ENCODE data around the gene GLS. TPM values are rescaled to one million over a fixed set of nuclear protein-coding genes. Genes with fewer than 3 reads are reported as not detected.
A peak's percentile ranks its signal among the peaks of the same experiment; 100 is the strongest.

Gene GLS
- total and polyA plus RNA-seq, 4 donors, result 31.1 to 318 (median 104) TPM

GRCh38 chr2:190856985-190857384 is 23.6 kb upstream of the GLS start:
- no peak overlapping the region for H3K9ac ChIP-seq (ENCODE audit: insufficient read depth in 1 of 2, low read length in 2 of 2)
- no peaks in the 10 kb centered on the region for H3K36me3 ChIP-seq (ENCODE audit: control insufficient read depth in 4 of 4, insufficient read depth in 4 of 4, low read length in 4 of 4)
- H3K4me3 ChIP-seq, result no peak overlapping the region
- no peak overlapping the region for H3K27ac ChIP-seq (ENCODE audit: low read depth in 1 of 2, low read length in 1 of 2)
- no peak for TF ChIP-seq CTCF (IDR thresholded peaks at IDR 0.05; ENCODE audit: control extremely low read depth, extremely low read depth)
- no peak for ATAC-seq (ENCODE audit: insufficient read depth, low FRiP score)
- no peaks in the 10 kb centered on the region for H3K9me3 ChIP-seq (ENCODE audit: control insufficient read depth in 4 of 4, insufficient read depth in 3 of 4, low read length in 3 of 4)
- peaks cover 4 to 17% (median 7%) of the 10 kb centered on the region in 5 donors for H3K4me1 ChIP-seq (ENCODE audit: control insufficient read depth in 5 of 5, insufficient read depth in 5 of 5, low read length in 5 of 5)
- 97 to 100% methylated on average over 1 of the region's 1 CpG for WGBS, 2 donors
- H3K27me3 ChIP-seq (ENCODE audit: control insufficient read depth in 3 of 3, insufficient read depth in 3 of 3, low read length in 2 of 3), result no peaks in the 10 kb centered on the region
- no peak for DNase-seq

GRCh38 chr2:190858817-190859216 is 21.8 kb upstream of the GLS start:
- H3K27me3 ChIP-seq (ENCODE audit: control insufficient read depth in 3 of 3, insufficient read depth in 3 of 3, low read length in 2 of 3), result no peaks in the 10 kb centered on the region
- DNase-seq (no peak), ATAC-seq (ENCODE audit: insufficient read depth, low FRiP score) (no peak)
- H3K9me3 ChIP-seq (ENCODE audit: control insufficient read depth in 4 of 4, insufficient read depth in 3 of 4, low read length in 3 of 4), result no peaks in the 10 kb centered on the region
- no peak overlapping the region for H3K27ac ChIP-seq (ENCODE audit: low read depth in 1 of 2, low read length in 1 of 2)
- no peaks in the 10 kb centered on the region for H3K36me3 ChIP-seq (ENCODE audit: control insufficient read depth in 4 of 4, insufficient read depth in 4 of 4, low read length in 4 of 4)
- peaks cover 4 to 17% (median 7%) of the 10 kb centered on the region in 5 donors for H3K4me1 ChIP-seq (ENCODE audit: control insufficient read depth in 5 of 5, insufficient read depth in 5 of 5, low read length in 5 of 5)
- no peak overlapping the region for H3K4me3 ChIP-seq
- no peak for TF ChIP-seq CTCF (IDR thresholded peaks at IDR 0.05; ENCODE audit: control extremely low read depth, extremely low read depth)
- WGBS, 2 donors, result 70 to 86% methylated on average over 6 of the region's 6 CpGs
- no peak overlapping the region for H3K9ac ChIP-seq (ENCODE audit: insufficient read depth in 1 of 2, low read length in 2 of 2)

- WGBS, 2 donors, result 72 to 80% methylated on average over 6 of the region's 6 CpGs
- no peak for ATAC-seq (ENCODE audit: insufficient read depth, low FRiP score)
These were observed 21.0 kb upstream of the GLS start for GRCh38 chr2:190859347-190860297.

More at GRCh38 chr2:190859347-190860297, 21.0 kb upstream of the GLS start:
- no peak for TF ChIP-seq CTCF (IDR thresholded peaks at IDR 0.05; ENCODE audit: control extremely low read depth, extremely low read depth)
- H3K4me1 ChIP-seq (ENCODE audit: control insufficient read depth in 5 of 5, insufficient read depth in 5 of 5, low read length in 5 of 5), result peaks cover 5 to 17% (median 7%) of the 10 kb centered on the region in 5 donors
- no peak overlapping the region for H3K9ac ChIP-seq (ENCODE audit: insufficient read depth in 1 of 2, low read length in 2 of 2)
- no peak overlapping the region for H3K4me3 ChIP-seq
- peak overlapping the region in 1 of 2 donors; percentile 3 for H3K27ac ChIP-seq (ENCODE audit: low read depth in 1 of 2, low read length in 1 of 2)
- no peaks in the 10 kb centered on the region for H3K27me3 ChIP-seq (ENCODE audit: control insufficient read depth in 3 of 3, insufficient read depth in 3 of 3, low read length in 2 of 3)
- no peaks in the 10 kb centered on the region for H3K36me3 ChIP-seq (ENCODE audit: control insufficient read depth in 4 of 4, insufficient read depth in 4 of 4, low read length in 4 of 4)
- peak in 2 of 3 donors; percentile 20 to 28 for DNase-seq
- H3K9me3 ChIP-seq (ENCODE audit: control insufficient read depth in 4 of 4, insufficient read depth in 3 of 4, low read length in 3 of 4), result no peaks in the 10 kb centered on the region

Data from lung (tissue), 12 donors.